SK-N-SH (cell line): ENCODE measurements around the gene EEF1AKMT1. TPM values are rescaled to one million over a fixed set of nuclear protein-coding genes. Genes with fewer than 3 reads are reported as not detected.

Experiments used
- CTCF ChIA-PET: fragments of 300-600, 350-600 bp; formaldehyde crosslinking; extraction: SDS; loops from one replicate; lab custom pipeline; 2021; lab: Yijun Ruan, JAX
- POLR2A ChIA-PET: fragments of 350-600 bp; sonication (Branson Sonifier 250); formaldehyde crosslinking; extraction: SDS; loops from one replicate; lab custom pipeline; 2020; ENCODE audit warnings: antibody characterized with exemption, inconsistent platforms; lab: Yijun Ruan, JAX
- DNase-seq: peaks from one replicate; pipeline ENCODE4 v3.0.0; 2012
- H2AFZ ChIP-seq: fragments of 200-600 bp; sonication (generic); 2 replicates; pipeline ENCODE4 v1.8.1; 2016; ENCODE audit warnings: antibody characterized with exemption, mild to moderate bottlenecking, low read depth
- H3F3A ChIP-seq: fragments of 200-600 bp; sonication (generic); replicated peaks from 2 replicates; pipeline ENCODE3; 2016; ENCODE audit warnings: antibody characterized with exemption, mild to moderate bottlenecking; ENCODE audit not compliant: insufficient read depth
- H3K27ac ChIP-seq, 2 experiments: fragments of 200-500 bp in 1 of 2; fragments of 200-600 bp in 1 of 2; sonication (Bioruptor generic) in 1 of 2; sonication (generic), shearing (Covaris generic) in 1 of 2; 2 replicates each; pipeline versions ENCODE4 v1.5.1 to v1.6.1; 2014 to 2016; ENCODE audit warnings: low read depth in 2 of 2, inconsistent platforms in 1 of 2, low read length in 1 of 2, mild to moderate bottlenecking in 1 of 2, mixed read lengths in 1 of 2
- H3K27me3 ChIP-seq: fragments of 200-600 bp; sonication (generic), shearing (Covaris generic); 2 replicates; pipeline ENCODE4 v1.6.1; 2016; ENCODE audit warnings: mixed run types; ENCODE audit not compliant: insufficient read depth
- H3K36me3 ChIP-seq, 2 experiments: fragments of 200-500 bp in 1 of 2; fragments of 200-600 bp in 1 of 2; sonication (Bioruptor generic) in 1 of 2; sonication (generic) in 1 of 2; replicated peaks in 1 of 2; 2 replicates each; pipeline versions ENCODE3 to v1.5.1; 2014 to 2016; ENCODE audit warnings: low read length in 1 of 2, mild to moderate bottlenecking in 1 of 2; ENCODE audit not compliant: insufficient read depth in 2 of 2, control insufficient read depth in 1 of 2
- H3K4me1 ChIP-seq, 2 experiments: fragments of 200-500 bp in 1 of 2; fragments of 200-600 bp in 1 of 2; sonication (Bioruptor generic) in 1 of 2; sonication (generic), shearing (Covaris generic) in 1 of 2; 2 replicates each; pipeline versions ENCODE4 v1.5.1 to v1.6.1; 2014 to 2016; ENCODE audit warnings: low read depth in 1 of 2, low read length in 1 of 2, mixed run types in 1 of 2; ENCODE audit not compliant: insufficient read depth in 2 of 2, control insufficient read depth in 1 of 2
- H3K4me2 ChIP-seq: fragments of 200-600 bp; sonication (generic), shearing (Covaris generic); 2 replicates; pipeline ENCODE4 v1.6.1; 2017; ENCODE audit warnings: mixed run types
- H3K4me3 ChIP-seq, 2 experiments: fragments of 200-500 bp in 1 of 2; fragments of 200-600 bp in 1 of 2; sonication (Bioruptor generic) in 1 of 2; sonication (generic), shearing (Covaris generic) in 1 of 2; 2 replicates each; pipeline versions ENCODE4 v1.5.1 to v1.8.1; 2014 to 2016; ENCODE audit warnings: low read depth in 2 of 2, inconsistent platforms in 1 of 2, low read length in 1 of 2, mild to moderate bottlenecking in 1 of 2, mixed read lengths in 1 of 2, moderate library complexity in 1 of 2
- H3K79me2 ChIP-seq: fragments of 200-600 bp; sonication (generic); 2 replicates; pipeline ENCODE4 v1.8.1; 2017; ENCODE audit warnings: mild to moderate bottlenecking; ENCODE audit not compliant: insufficient read depth
- H3K9ac ChIP-seq: fragments of 200-600 bp; sonication (generic); 2 replicates; pipeline ENCODE4 v1.6.1; 2017; ENCODE audit warnings: mixed run types
- H3K9me2 ChIP-seq: fragments of 200-600 bp; sonication (generic); 2 replicates; pipeline ENCODE4 v1.6.1; 2017; ENCODE audit warnings: mixed run types
- H3K9me3 ChIP-seq: fragments of 200-600 bp; sonication (generic); 2 replicates; pipeline ENCODE4 v1.6.1; 2017; ENCODE audit warnings: mixed run types, mild to moderate bottlenecking, moderate library complexity
- H4K20me1 ChIP-seq: fragments of 200-600 bp; sonication (generic); 2 replicates; pipeline ENCODE4 v1.6.1; 2017; ENCODE audit warnings: mild to moderate bottlenecking, mixed run types; ENCODE audit not compliant: insufficient read depth
- EZH2phosphoT487 ChIP-seq: fragments of 200-600 bp; sonication (generic); IDR thresholded peaks from 2 replicates; pipeline ENCODE4 v1.6.1; 2017; ENCODE audit warnings: low read depth, mixed run types, mild to moderate bottlenecking, antibody characterized with exemption, moderate library complexity, borderline replicate concordance
- FOSL2 ChIP-seq: IDR thresholded peaks from 2 replicates; pipeline ENCODE4 v1.4.0; 2012; ENCODE audit warnings: low read depth, mild to moderate bottlenecking, moderate library complexity, borderline replicate concordance
- FOXM1 ChIP-seq: IDR thresholded peaks from 2 replicates; pipeline ENCODE4 v1.4.0; 2012; ENCODE audit warnings: low read depth, mild to moderate bottlenecking
- JUND ChIP-seq: IDR thresholded peaks from 2 replicates; pipeline ENCODE4 v1.4.0; 2012
- MXI1 ChIP-seq: IDR thresholded peaks from 2 replicates; pipeline ENCODE4 v1.6.1; 2012; ENCODE audit warnings: mild to moderate bottlenecking, low read depth, low read length, improper control_type of control experiment
- NRF1 ChIP-seq: IDR thresholded peaks from 2 replicates; pipeline ENCODE4 v1.6.1; 2012; ENCODE audit warnings: low read depth, mild to moderate bottlenecking, low read length
- RCOR1 ChIP-seq: fragments of 150-350 bp; IDR thresholded peaks from 2 replicates; pipeline ENCODE4 v1.6.1; 2017; ENCODE audit warnings: antibody characterized with exemption, low read length
- RFX5 ChIP-seq: IDR thresholded peaks from 2 replicates; pipeline ENCODE4 v1.6.1; 2012; ENCODE audit warnings: mild to moderate bottlenecking, improper control_type of control experiment, low read length
- SIN3A ChIP-seq: IDR thresholded peaks from 2 replicates; pipeline ENCODE4 v1.6.1; 2012; ENCODE audit warnings: low read depth, mild to moderate bottlenecking, low read length, moderate library complexity, borderline replicate concordance
- TCF12 ChIP-seq: IDR thresholded peaks from 2 replicates; pipeline ENCODE4 v1.4.0; 2012
- WGBS: methylation state at CpG from one replicate; pipeline ENCODE4 v1.1.6; 2017; ENCODE audit warnings: low lambda C conversion rate; 5-methylcytosine and 5-hydroxymethylcytosine counted together
- polyA plus RNA-seq, 3 experiments: library from polyadenylated mRNA; depleted of rRNA; stranded (reverse); fragments of >200 nt; gene quantifications; 2 replicates each; pipeline ENCODE4 v1.2.3, GENCODE V29; 2012
- TF ChIP-seq, protein P1 (sequence below): IDR thresholded peaks from 2 replicates; pipeline ENCODE4 v1.4.0; 2012; ENCODE audit warnings: low read depth, borderline replicate concordance
- TF ChIP-seq, protein P2 (sequence below): IDR thresholded peaks from 2 replicates; pipeline ENCODE4 v1.6.1; 2012; ENCODE audit warnings: mild to moderate bottlenecking, low read depth, low read length, moderate library complexity
- TF ChIP-seq, protein P3 (sequence below): IDR thresholded peaks from 2 replicates; pipeline ENCODE4 v1.4.0; 2012; ENCODE audit warnings: low read depth, borderline replicate concordance
- TF ChIP-seq, protein P4 (sequence below): fragments of 150-350 bp; IDR thresholded peaks from 2 replicates; pipeline ENCODE4 v1.6.1; 2016; ENCODE audit warnings: mild to moderate bottlenecking, low read depth, low read length

The EEF1AKMT1 gene
- polyA plus RNA-seq, 1 of the 3 experiments (the other 2 are of a cell fraction), result 4.2 TPM

DNA sequence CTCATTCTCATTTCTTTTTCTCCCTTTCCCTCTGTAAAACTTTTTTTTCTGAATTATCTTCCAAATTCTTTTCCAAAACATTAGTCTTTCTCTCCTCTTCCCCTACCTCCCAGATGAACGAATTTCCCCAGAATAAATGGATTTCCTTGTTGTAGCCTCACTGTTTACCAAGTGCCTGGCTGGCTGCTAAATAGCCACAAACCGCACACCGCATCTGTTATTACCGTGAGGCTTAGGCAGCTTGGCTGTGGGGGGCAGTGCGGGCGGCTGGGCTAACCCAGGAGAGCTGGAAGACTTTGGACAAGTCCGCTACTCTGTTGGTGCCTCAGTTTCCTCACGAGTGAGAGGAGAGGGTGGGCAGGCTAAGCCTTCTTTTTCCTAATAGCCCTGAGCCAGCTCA is 59.6 kb downstream of the EEF1AKMT1 start:
- H3K27ac ChIP-seq, result peak overlapping the region; percentile 17 to 86; a peak in 3 of 4 replicates
- ChIA-PET POLR2A (no interaction called here), CTCF (interaction anchor here (1.1 to 7.3 kb wide), 6 partner anchors 8 to 211 kb away, joined by 3 to 76 read pairs (median 7); partner anchors contain the start of gene IL17D)
- H3K9ac ChIP-seq, result peak overlapping the region; percentile 46; the same call in 1 of the 2 replicates
- no peaks in the 10 kb centered on the region for H3K36me3 ChIP-seq
- no peak overlapping the region for H3K4me3 ChIP-seq
- no peaks in the 10 kb centered on the region for H3K79me2 ChIP-seq
- H2AFZ ChIP-seq, result peak overlapping the region; percentile 8; the same call in 1 of the 2 replicates
- H3K27me3 ChIP-seq, result no peaks in the 10 kb centered on the region
- no peaks in the 10 kb centered on the region for H3K9me3 ChIP-seq
- DNase-seq, result no peak
- H4K20me1 ChIP-seq, result no peaks in the 10 kb centered on the region
- peak overlapping the region; percentile 59; the same call in 1 of the 2 replicates for H3K4me2 ChIP-seq
- 94% methylated on average over 8 of the region's 8 CpGs for WGBS
- peaks cover 25% of the 10 kb centered on the region for H3F3A ChIP-seq
- no peaks in the 10 kb centered on the region for H3K9me2 ChIP-seq
- TF ChIP-seq RCOR1 (no peak), SIN3A (no peak), FOSL2 (no peak), TCF12 (no peak), MXI1 (no peak), JUND (no peak), RFX5 (no peak), NRF1 (no peak), FOXM1 (no peak), EZH2phosphoT487 (no peak)
- TF ChIP-seq, protein P1, sequence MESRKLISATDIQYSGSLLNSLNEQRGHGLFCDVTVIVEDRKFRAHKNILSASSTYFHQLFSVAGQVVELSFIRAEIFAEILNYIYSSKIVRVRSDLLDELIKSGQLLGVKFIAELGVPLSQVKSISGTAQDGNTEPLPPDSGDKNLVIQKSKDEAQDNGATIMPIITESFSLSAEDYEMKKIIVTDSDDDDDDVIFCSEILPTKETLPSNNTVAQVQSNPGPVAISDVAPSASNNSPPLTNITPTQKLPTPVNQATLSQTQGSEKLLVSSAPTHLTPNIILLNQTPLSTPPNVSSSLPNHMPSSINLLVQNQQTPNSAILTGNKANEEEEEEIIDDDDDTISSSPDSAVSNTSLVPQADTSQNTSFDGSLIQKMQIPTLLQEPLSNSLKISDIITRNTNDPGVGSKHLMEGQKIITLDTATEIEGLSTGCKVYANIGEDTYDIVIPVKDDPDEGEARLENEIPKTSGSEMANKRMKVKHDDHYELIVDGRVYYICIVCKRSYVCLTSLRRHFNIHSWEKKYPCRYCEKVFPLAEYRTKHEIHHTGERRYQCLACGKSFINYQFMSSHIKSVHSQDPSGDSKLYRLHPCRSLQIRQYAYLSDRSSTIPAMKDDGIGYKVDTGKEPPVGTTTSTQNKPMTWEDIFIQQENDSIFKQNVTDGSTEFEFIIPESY, result no peak
- TF ChIP-seq, protein P2, sequence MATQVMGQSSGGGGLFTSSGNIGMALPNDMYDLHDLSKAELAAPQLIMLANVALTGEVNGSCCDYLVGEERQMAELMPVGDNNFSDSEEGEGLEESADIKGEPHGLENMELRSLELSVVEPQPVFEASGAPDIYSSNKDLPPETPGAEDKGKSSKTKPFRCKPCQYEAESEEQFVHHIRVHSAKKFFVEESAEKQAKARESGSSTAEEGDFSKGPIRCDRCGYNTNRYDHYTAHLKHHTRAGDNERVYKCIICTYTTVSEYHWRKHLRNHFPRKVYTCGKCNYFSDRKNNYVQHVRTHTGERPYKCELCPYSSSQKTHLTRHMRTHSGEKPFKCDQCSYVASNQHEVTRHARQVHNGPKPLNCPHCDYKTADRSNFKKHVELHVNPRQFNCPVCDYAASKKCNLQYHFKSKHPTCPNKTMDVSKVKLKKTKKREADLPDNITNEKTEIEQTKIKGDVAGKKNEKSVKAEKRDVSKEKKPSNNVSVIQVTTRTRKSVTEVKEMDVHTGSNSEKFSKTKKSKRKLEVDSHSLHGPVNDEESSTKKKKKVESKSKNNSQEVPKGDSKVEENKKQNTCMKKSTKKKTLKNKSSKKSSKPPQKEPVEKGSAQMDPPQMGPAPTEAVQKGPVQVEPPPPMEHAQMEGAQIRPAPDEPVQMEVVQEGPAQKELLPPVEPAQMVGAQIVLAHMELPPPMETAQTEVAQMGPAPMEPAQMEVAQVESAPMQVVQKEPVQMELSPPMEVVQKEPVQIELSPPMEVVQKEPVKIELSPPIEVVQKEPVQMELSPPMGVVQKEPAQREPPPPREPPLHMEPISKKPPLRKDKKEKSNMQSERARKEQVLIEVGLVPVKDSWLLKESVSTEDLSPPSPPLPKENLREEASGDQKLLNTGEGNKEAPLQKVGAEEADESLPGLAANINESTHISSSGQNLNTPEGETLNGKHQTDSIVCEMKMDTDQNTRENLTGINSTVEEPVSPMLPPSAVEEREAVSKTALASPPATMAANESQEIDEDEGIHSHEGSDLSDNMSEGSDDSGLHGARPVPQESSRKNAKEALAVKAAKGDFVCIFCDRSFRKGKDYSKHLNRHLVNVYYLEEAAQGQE, result no peak
- TF ChIP-seq, protein P3, sequence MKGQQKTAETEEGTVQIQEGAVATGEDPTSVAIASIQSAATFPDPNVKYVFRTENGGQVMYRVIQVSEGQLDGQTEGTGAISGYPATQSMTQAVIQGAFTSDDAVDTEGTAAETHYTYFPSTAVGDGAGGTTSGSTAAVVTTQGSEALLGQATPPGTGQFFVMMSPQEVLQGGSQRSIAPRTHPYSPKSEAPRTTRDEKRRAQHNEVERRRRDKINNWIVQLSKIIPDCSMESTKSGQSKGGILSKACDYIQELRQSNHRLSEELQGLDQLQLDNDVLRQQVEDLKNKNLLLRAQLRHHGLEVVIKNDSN, result no peak
- TF ChIP-seq, protein P4, sequence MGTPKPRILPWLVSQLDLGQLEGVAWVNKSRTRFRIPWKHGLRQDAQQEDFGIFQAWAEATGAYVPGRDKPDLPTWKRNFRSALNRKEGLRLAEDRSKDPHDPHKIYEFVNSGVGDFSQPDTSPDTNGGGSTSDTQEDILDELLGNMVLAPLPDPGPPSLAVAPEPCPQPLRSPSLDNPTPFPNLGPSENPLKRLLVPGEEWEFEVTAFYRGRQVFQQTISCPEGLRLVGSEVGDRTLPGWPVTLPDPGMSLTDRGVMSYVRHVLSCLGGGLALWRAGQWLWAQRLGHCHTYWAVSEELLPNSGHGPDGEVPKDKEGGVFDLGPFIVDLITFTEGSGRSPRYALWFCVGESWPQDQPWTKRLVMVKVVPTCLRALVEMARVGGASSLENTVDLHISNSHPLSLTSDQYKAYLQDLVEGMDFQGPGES, result no peak
- peaks cover 0 to 26% of the 10 kb centered on the region in 2 experiments; a peak in 3 of 4 replicates for H3K4me1 ChIP-seq
